Measurements from ENCODE around the gene CCDC177.

Gene CCDC177

GRCh38 chr14:69559581-69560011 is 15.1 kb downstream of the CCDC177 start:
- peak; percentile 90 for DNase-seq

DNA sequence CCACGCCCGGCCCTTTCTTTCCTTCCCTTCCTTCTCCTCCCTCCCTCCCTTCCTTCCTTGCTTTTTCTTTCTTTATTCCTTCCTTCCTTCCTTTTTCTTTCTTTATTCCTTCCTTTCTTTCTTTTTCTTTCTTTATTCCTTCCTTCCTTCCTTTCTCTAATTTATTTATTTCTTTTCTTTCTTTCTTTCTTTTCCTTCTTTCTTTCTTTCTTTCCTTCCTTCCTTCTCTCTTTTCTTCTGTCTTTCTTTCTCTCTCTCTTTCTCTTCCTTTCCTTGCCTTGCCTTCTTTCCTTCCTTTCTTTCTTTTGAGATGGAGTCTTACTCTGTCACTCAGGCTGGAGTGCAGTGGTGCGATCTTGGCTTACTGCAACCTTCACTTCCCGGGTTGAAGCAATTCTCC is 15.9 kb downstream of the CCDC177 start:
- no peak for DNase-seq

GRCh38 chr14:69554500-69554899 is 20.2 kb downstream of the CCDC177 start:
- DNase-seq, result no peak

- no peak for DNase-seq
Measured at GRCh38 chr14:69553252-69553651, 21.4 kb downstream of the CCDC177 start.

DNA sequence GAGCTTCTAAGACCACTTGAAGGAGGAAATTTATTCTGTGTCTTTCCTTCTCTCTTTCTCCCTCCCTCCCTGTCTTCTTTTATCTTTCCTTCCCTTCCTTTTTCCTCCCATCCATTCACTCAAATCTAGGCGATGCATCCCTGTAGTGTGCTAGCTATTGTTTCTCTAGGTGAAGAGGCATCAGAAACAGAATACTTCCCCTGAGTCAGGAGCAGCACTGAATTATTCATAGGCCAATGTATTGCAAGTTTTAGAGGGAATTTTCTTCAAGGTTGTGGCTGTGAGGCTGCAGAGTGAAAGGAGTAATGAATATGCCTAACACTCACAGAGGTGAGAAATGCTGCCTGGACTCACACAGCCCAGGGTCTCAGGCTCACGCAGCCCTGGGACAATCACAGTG is 23.2 kb downstream of the CCDC177 start:
- no peak for DNase-seq

DNA sequence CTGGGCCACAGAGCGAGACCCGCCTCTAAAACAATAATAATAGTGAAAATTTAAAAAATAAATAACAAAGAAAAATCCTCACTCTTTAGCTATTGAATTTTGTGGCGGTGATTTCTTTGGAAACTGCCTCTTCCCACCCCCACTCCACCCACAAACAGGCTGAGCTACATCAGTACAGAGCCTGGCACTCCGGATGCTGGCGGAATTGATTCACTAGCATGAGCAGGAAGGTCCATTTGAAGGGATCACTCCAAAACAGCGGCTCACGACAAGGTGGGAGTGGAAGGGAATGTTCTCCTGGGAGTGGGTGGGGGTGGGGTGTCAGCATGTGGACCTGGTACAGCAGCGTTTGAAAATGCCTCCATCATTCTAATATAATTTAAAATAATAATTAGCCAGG is 26.1 kb downstream of the CCDC177 start:
- no peak for DNase-seq

DNA sequence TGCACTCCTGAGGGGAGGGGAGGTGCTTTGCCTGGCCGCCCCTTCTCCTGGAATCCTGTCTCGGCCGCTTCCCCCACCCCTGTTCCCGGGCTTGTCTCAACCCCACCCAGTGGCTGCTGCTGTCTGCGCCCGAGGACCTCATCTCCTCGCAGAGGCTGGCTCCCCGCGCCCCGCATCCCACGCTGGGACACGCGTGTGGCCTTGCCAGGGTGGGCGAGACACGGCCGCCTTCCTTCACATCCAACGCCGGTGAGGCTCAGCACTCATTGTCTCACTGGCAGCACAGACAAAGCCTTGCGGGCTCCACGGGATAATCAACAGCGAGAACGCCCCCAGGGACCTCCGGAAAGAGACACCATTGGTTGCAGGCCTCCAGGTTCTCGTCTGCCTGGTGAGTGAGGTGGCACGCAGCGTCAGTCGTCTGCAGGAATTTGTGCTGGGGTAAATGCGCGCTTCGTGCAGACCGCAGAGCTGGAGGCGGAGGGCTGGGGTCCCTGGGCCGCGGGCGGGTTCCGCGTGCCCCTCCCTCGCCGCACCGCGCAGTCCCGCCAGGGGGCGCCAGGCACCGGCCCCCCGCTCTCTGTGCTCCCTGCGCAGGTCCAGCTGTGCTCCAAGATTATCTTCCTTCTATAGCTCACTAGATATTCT is 26.8 kb downstream of the CCDC177 start:
- DNase-seq, result peak; percentile 67

- DNase-seq, result no peak
Measured at GRCh38 chr14:69543341-69544115, 31.1 kb downstream of the CCDC177 start.

GRCh38 chr14:69542311-69542710 is 32.4 kb downstream of the CCDC177 start:
- DNase-seq, result no peak

- no peak for DNase-seq
Measured at GRCh38 chr14:69540654-69541335, 33.9 kb downstream of the CCDC177 start.

- DNase-seq, result no peak
Measured at GRCh38 chr14:69539631-69540410, 34.9 kb downstream of the CCDC177 start.

GRCh38 chr14:69538766-69539165 is 35.9 kb downstream of the CCDC177 start:
- no peak for DNase-seq

- no peak for DNase-seq
Measured at GRCh38 chr14:69537900-69538299, 36.8 kb downstream of the CCDC177 start.

DNA sequence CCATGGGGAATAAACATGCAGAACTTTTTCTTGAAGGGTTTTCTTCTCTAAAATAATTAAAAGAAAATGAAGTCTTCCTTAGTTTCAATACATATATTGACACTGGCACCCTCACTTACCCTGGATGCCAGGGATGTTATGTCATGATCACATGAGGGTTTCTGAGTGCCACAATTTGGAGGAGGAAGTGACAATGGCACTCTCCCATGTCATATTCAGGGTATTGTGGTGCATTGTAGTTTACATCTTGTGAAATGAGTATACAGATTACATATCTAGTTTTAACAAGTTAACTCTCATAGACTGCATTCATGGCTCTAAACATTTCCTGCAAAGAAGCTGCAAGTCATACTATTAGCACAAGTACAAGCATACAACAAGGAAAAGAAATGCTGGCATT is 37.7 kb downstream of the CCDC177 start:
- DNase-seq, result no peak

DNA sequence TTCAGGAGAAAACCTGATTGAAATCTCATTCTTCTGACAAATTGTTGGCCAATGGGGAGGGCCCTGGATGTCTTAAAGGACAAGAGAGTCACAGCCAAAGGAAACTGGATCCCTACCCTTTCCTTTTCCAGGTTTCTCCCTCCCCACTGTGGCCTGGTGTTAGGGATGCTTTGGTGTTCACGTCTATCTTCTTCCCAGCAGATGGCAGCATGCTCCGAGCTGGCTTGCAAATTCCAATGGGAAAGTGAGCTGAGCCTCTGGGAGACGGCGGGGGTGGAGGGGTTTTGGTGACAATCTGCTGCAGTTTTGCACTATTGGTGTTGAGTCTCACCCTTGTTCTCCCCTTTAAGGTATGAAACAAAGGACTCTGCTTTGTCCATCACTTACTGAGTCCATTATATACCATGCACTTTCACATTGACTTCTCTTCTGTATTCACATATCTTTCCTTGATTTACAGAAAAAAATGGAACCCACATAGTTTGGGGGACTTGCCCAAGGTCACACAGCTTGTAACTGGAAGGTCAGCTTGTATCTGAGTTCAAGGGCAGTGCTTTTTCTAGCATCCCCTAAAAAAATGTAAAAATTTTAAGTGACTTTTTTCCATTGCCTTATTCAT is 39.3 kb downstream of the CCDC177 start:
- DNase-seq, result peak; percentile 71

DNA sequence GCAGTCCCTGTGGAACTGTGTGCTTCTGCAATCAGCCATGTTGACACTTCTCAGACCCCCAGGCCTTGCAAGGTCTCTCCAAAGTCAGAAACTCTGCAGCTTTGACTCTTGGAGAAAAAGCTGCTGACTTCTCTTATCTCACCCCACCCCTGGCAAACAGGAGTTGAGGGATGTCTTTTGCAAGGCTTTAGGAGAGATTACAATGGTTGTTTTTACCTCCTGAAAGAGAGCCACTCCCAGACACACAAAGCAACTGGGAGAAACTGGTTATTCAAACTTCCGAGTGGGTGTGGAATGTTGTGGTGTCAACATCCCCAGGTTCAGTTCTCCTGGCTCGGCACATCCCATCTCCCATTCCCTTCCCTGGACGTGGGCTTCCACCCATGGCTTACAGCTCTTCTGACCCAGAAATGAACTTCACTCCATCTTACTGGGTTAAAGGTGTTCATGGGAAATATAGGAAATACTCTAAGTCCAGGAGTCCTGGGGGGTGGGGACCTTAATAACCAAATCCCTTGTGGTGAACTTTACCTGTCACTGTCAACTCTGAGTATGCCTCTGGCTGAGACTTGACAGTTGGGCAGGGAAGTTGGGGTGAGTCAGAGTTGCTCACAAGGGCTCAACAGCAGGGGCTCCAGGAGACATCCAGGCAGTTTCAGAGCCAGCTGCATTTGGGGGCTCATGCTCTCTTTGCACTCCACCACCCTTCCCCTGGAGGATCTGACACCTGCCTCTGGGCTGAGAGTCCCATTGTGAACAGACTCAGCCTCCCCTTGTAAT is 41.9 kb downstream of the CCDC177 start:
- no peak for DNase-seq

DNA sequence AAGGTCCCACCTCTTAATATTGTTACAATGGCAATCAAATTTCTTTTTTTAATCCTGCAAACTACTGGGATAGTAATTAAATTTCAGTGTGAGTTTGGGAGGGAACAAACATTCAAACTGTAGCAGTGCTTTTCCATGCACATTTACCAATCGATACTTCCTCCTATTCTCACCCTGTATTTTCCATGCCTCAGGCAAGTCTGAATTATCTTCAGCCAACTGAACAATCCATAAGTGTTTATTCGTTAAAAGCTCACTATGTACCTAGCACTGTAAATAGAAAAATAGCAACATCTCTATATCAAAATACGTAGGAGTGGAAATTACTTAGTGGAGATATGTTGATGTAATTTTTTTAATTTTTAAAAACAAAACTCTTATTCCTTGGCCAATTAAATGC is 43.5 kb downstream of the CCDC177 start:
- DNase-seq, result peak; percentile 24

DNA sequence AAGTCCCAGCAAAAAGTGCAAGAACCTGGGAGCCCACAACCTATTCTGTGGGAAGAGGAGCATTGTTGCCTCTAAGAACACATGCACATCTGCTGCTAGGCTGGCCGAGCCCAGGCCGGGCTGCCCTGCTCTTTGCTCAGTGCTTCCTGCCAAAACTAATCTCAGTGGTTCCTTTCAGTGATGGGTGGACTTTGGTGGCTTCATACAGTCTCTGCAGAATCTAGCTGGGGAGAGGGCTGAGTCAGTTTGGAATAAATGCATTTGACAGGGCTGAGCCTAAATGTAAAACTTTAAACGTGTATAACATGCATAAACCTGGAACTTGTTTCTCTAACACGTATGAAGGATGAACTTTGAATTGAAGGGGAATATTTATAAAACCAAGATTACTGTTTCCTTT is 44.6 kb downstream of the CCDC177 start:
- DNase-seq, result no peak

- DNase-seq, result no peak
Measured at GRCh38 chr14:69529563-69529962, 45.1 kb downstream of the CCDC177 start.

DNA sequence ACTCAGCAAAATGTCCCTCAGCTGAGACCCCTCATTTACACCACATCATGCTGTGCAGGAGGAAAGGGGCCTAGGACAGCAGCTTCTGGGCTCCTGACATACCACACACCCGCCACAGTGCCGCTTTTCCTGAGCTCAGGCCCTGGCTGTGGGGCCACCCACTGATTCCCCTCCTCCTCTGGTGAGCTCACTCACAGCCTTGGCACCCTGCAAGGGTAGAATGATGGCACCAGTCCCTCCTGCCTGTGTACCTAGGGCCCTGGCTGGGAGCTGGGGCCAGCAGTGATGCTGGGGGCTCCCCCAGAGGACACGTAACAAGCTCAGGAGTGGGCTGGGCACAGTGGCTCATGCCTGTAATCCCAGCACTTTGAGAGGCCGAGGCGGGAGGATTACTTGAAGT is 45.7 kb downstream of the CCDC177 start:
- no peak for DNase-seq

DNA sequence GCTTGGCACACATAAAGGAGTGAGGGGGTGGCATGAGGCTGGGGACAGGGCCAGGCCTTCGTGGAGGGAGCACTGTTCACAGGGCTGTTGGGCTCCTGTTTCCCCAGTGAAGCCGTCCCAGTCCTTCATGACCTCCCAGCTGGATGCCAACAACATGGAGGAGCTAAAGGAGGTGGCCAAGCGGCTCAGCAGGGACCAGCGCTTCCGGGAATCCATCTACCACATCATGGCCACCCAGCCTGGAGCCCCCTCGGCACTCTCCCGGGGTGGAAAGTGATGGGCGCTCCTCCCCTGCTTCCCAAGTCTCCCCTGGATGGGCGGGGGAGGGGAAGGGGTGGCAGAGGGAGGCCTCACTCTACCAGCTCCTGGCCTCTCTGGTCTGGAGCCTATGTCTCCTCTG is 46.5 kb downstream of the CCDC177 start:
- no peak for DNase-seq

DNA sequence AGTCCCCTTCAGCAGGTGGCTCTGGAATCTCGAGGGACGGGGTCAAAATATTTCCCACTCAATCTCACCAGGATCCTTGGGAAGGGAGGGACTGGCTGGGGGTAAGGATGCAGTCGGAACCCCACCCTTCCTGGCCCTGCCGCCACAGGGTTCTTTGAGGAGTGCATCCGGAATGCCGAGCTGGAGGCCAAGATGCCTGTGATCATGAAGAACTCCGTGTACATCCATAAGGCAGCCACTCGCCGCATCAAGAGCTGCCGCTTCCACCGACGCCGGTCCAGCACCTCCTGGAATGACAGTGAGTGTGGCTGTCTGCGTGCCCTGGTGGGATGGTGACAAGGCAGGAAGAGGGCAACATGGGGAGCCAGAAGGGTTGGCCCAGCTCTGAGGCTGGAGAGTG is 47.0 kb downstream of the CCDC177 start:
- DNase-seq, result no peak
